Measurements from ENCODE around the gene TSPAN5.

GRCh38 chr4:98633159-98633558 is 25.3 kb downstream of the TSPAN5 start:
- TF ChIP-seq CTCF (IDR thresholded peaks at IDR 0.05) (no peak), POLR2A (IDR thresholded peaks at IDR 0.05) (no peak)

Data from testis (tissue), 2 donors.